SU-DHL-6 (cell line): Measurements from ENCODE around the gene TBX5.

Experiments used
- H2AFZ ChIP-seq: fragments of 200-600 bp; sonication (generic); 2 replicates; pipeline ENCODE4 v1.6.1; 2014; ENCODE audit warnings: low read depth, mild to moderate bottlenecking, moderate library complexity, mixed read lengths, antibody characterized with exemption, low read length; ENCODE audit not compliant: severe bottlenecking
- H3F3A ChIP-seq: fragments of 200-600 bp; shearing (Covaris generic); 2 replicates; pipeline ENCODE4 v1.6.0; 2016; ENCODE audit warnings: antibody characterized with exemption, mild to moderate bottlenecking; ENCODE audit not compliant: insufficient read depth
- H3K27ac ChIP-seq: fragments of 200-600 bp; sonication (generic); 2 replicates; pipeline ENCODE4 v1.5.1; 2016; ENCODE audit warnings: low read depth, mild to moderate bottlenecking, low read length, moderate library complexity, mixed read lengths
- H3K27me3 ChIP-seq: fragments of 200-600 bp; sonication (generic), shearing (Covaris generic); 2 replicates; pipeline ENCODE4 v1.6.0; 2014; ENCODE audit warnings: mild to moderate bottlenecking, low read length
- H3K36me3 ChIP-seq: fragments of 200-600 bp; sonication (generic); 2 replicates; pipeline ENCODE4 v1.6.1; 2014; ENCODE audit warnings: mild to moderate bottlenecking, low read length, mixed read lengths
- H3K4me2 ChIP-seq: fragments of 300-600, 200-600 bp; shearing (Covaris generic), sonication (generic); 2 replicates; pipeline ENCODE4 v1.6.0; 2014; ENCODE audit warnings: low read length, low read depth, mild to moderate bottlenecking; ENCODE audit not compliant: poor library complexity, severe bottlenecking
- H3K4me3 ChIP-seq: fragments of 200-600 bp; sonication (generic); 2 replicates; pipeline ENCODE4 v1.5.1; 2014; ENCODE audit warnings: antibody characterized with exemption, low read length, mild to moderate bottlenecking, mixed read lengths; ENCODE audit not compliant: insufficient read depth, poor library complexity, severe bottlenecking
- H3K79me2 ChIP-seq: fragments of 200-600 bp; sonication (generic); 2 replicates; pipeline ENCODE4 v1.6.1; 2014; ENCODE audit warnings: mild to moderate bottlenecking, low read length, moderate library complexity; ENCODE audit not compliant: insufficient read depth
- H3K9ac ChIP-seq: fragments of 200-600 bp; sonication (generic); 2 replicates; pipeline ENCODE4 v1.7.0; 2014; ENCODE audit warnings: mild to moderate bottlenecking, low read length
- H3K9me2 ChIP-seq: fragments of 200-600 bp; sonication (generic); replicated peaks from 2 replicates; pipeline ENCODE4 v1.6.1; 2014; ENCODE audit warnings: low read length; ENCODE audit not compliant: insufficient read depth
- H3K9me3 ChIP-seq: fragments of 200-600 bp; sonication (generic); 2 replicates; pipeline ENCODE4 v1.6.1; 2014; ENCODE audit warnings: low read length, mixed read lengths; ENCODE audit not compliant: insufficient read depth
- H4K20me1 ChIP-seq: fragments of 200-600 bp; sonication (generic); 2 replicates; pipeline ENCODE4 v1.6.1; 2014; ENCODE audit warnings: low read depth, mild to moderate bottlenecking, antibody characterized with exemption, low read length, moderate library complexity, mixed read lengths
- CTCF ChIP-seq: fragments of 200-600 bp; sonication (generic); IDR thresholded peaks from one replicate; pipeline ENCODE4 v1.5.1; 2017; ENCODE audit warnings: antibody characterized with exemption, mild to moderate bottlenecking, low read length, moderate library complexity; ENCODE audit not compliant: insufficient read depth, poor library complexity, severe bottlenecking
- EZH2phosphoT487 ChIP-seq: fragments of 200-600 bp; sonication (generic), shearing (Covaris generic); conservative IDR thresholded peaks from 2 replicates; pipeline ENCODE4 v1.6.1; 2018; ENCODE audit warnings: mild to moderate bottlenecking, antibody characterized with exemption, low read length, moderate library complexity, mixed read lengths

TBX5 gene

GRCh38 chr12:114420182-114420943 lies 14.4 kb upstream of the TBX5 start:
- H3K79me2 ChIP-seq: no peaks in the 10 kb centered on the region

GRCh38 chr12:114416028-114416427 lies 10.1 kb upstream of the TBX5 start:
- Histone ChIP-seq H3K79me2 (no peaks in the 10 kb centered on the region), H3K27me3 (no peaks in the 10 kb centered on the region), H3K36me3 (no peaks in the 10 kb centered on the region), H3K4me3 (no peak overlapping the region), H4K20me1 (no peaks in the 10 kb centered on the region), H3K4me2 (no peak overlapping the region), H2AFZ (no peak overlapping the region), H3K9me3 (no peaks in the 10 kb centered on the region), H3K9ac (no peak overlapping the region), H3K9me2 (no peaks in the 10 kb centered on the region), H3K27ac (no peak overlapping the region), H3F3A (no peaks in the 10 kb centered on the region)
- no peak for TF ChIP-seq CTCF
- TF ChIP-seq EZH2phosphoT487: no peak

More at GRCh38 chr12:114420182-114420943, 14.4 kb upstream of the TBX5 start:
- Histone ChIP-seq H3K9me3 (no peaks in the 10 kb centered on the region), H3K9me2 (no peaks in the 10 kb centered on the region), H4K20me1 (no peaks in the 10 kb centered on the region), H3K9ac (no peak overlapping the region), H2AFZ (no peak overlapping the region), H3K4me2 (no peak overlapping the region), H3K27ac (no peak overlapping the region), H3K4me3 (no peak overlapping the region), H3K27me3 (no peaks in the 10 kb centered on the region), H3F3A (no peaks in the 10 kb centered on the region), H3K36me3 (no peaks in the 10 kb centered on the region)
- TF ChIP-seq EZH2phosphoT487 (no peak), CTCF (no peak)

- H2AFZ ChIP-seq: no peak overlapping the region
- no peaks in the 10 kb centered on the region for H3K36me3 ChIP-seq
- no peak overlapping the region for H3K27ac ChIP-seq
- no peaks in the 10 kb centered on the region for H3K9me3 ChIP-seq
- no peaks in the 10 kb centered on the region for H3K9me2 ChIP-seq
- H3K79me2 ChIP-seq: no peaks in the 10 kb centered on the region
- H3F3A ChIP-seq: no peaks in the 10 kb centered on the region
- H3K4me3 ChIP-seq: no peak overlapping the region
- TF ChIP-seq CTCF (no peak), EZH2phosphoT487 (no peak)
- no peaks in the 10 kb centered on the region for H3K27me3 ChIP-seq
- H4K20me1 ChIP-seq: no peaks in the 10 kb centered on the region
- H3K9ac ChIP-seq: no peak overlapping the region
- no peak overlapping the region for H3K4me2 ChIP-seq
Measured at GRCh38 chr12:114415525-114415868, 9.6 kb upstream of the TBX5 start.
